HL-60 (cell line): Measurements from ENCODE around the gene PITHD1.

Experiments
- CTCF ChIP-seq: IDR thresholded peaks from one replicate; pipeline ENCODE4 v1.5.1; 2011; ENCODE audit warnings: low read length, control low read depth, inconsistent platforms; ENCODE audit not compliant: insufficient read depth
- GABPA ChIP-seq: IDR thresholded peaks from 2 replicates; pipeline ENCODE4 v1.6.1; 2012; ENCODE audit warnings: low read depth
- POLR2AphosphoS5 ChIP-seq: IDR thresholded peaks from 2 replicates; pipeline ENCODE4 v1.6.1; 2012; ENCODE audit warnings: low read depth
- REST ChIP-seq: IDR thresholded peaks from 2 replicates; pipeline ENCODE4 v1.6.1; 2012; ENCODE audit warnings: low read depth; ENCODE audit not compliant: insufficient replicate concordance
- SPI1 ChIP-seq: IDR thresholded peaks from 2 replicates; pipeline ENCODE4 v1.6.1; 2012; ENCODE audit warnings: low read depth, mild to moderate bottlenecking, borderline replicate concordance

- TF ChIP-seq CTCF (no peak), REST (no peak), POLR2AphosphoS5 (no peak), SPI1 (no peak), GABPA (no peak)
Observed at GRCh38 chr1:23799255-23799569, 21.0 kb downstream of the PITHD1 start.
